Skeletal muscle tissue (tissue), 4 donors: ENCODE results near the gene SECTM1. TPM values are rescaled to one million over a fixed set of nuclear protein-coding genes. Genes with fewer than 3 reads are reported as not detected.

ENCODE experiments used
- H3K27ac ChIP-seq: one replicate; pipeline ENCODE4 v1.7.0; 2013; ENCODE audit warnings: mild to moderate bottlenecking, low read depth, low read length, inconsistent platforms
- H3K27me3 ChIP-seq, 3 donors: one replicate each; pipeline ENCODE4 v1.7.0; 2013; ENCODE audit warnings: low read length in 3 of 3; ENCODE audit not compliant: control insufficient read depth in 3 of 3, insufficient read depth in 3 of 3
- H3K36me3 ChIP-seq, 3 donors: one replicate each; pipeline ENCODE4 v1.7.0; 2013; ENCODE audit warnings: low read length in 3 of 3; ENCODE audit not compliant: control insufficient read depth in 3 of 3, insufficient read depth in 3 of 3
- H3K4me1 ChIP-seq, 3 donors: one replicate each; pipeline ENCODE4 v1.7.0; 2013; ENCODE audit warnings: low read length in 3 of 3, mild to moderate bottlenecking in 3 of 3; ENCODE audit not compliant: control insufficient read depth in 3 of 3, insufficient read depth in 3 of 3
- H3K4me3 ChIP-seq, 3 donors: one replicate each; pipeline ENCODE4 v1.7.0; 2013; ENCODE audit warnings: low read length in 3 of 3
- H3K9ac ChIP-seq, 3 donors: one replicate each; pipeline ENCODE4 v1.7.0; 2013; ENCODE audit warnings: low read length in 3 of 3, mild to moderate bottlenecking in 3 of 3, moderate library complexity in 2 of 3, low read depth in 1 of 3
- H3K9me3 ChIP-seq, 3 donors: one replicate each; pipeline ENCODE4 v1.7.0; 2013; ENCODE audit warnings: low read length in 3 of 3; ENCODE audit not compliant: control insufficient read depth in 3 of 3
- total RNA-seq: library from RNA; depleted of rRNA; stranded (reverse); fragments of >200 nt; gene quantifications from one replicate; pipeline ENCODE4 v1.2.3, GENCODE V29; 2014
- donor health status: Osteomylitis.

The SECTM1 gene
- total RNA-seq, 1 donor from 2014 or later: 13.0 TPM

- H3K4me1 ChIP-seq: peaks cover 7 to 20% (median 11%) of the 10 kb centered on the region in 3 donors
- no peak overlapping the region for H3K27ac ChIP-seq
- no peak overlapping the region for H3K4me3 ChIP-seq
- no peaks in the 10 kb centered on the region for H3K36me3 ChIP-seq
- H3K27me3 ChIP-seq: peaks cover 39 to 49% (median 40%) of the 10 kb centered on the region in 3 donors
- H3K9ac ChIP-seq: no peak overlapping the region
- H3K9me3 ChIP-seq: no peaks in the 10 kb centered on the region
These were observed 5.8 kb downstream of the SECTM1 start for GRCh38 chr17:82327757-82328140.

- Histone ChIP-seq H3K4me3 (no peak overlapping the region), H3K9me3 (no peaks in the 10 kb centered on the region), H3K4me1 (peaks cover 4 to 15% (median 7%) of the 10 kb centered on the region in 3 donors), H3K27ac (no peak overlapping the region), H3K27me3 (peaks cover 35 to 45% (median 35%) of the 10 kb centered on the region in 3 donors), H3K36me3 (no peaks in the 10 kb centered on the region), H3K9ac (no peak overlapping the region)
These were observed 6.3 kb downstream of the SECTM1 start for GRCh38 chr17:82327289-82327688.

- peaks cover 25 to 38% (median 27%) of the 10 kb centered on the region in 3 donors for H3K27me3 ChIP-seq
- H3K9me3 ChIP-seq: no peaks in the 10 kb centered on the region
- H3K4me1 ChIP-seq: peaks cover 5 to 10% (median 6%) of the 10 kb centered on the region in 3 donors
- no peak overlapping the region for H3K27ac ChIP-seq
- no peak overlapping the region for H3K4me3 ChIP-seq
- H3K9ac ChIP-seq: no peak overlapping the region
- H3K36me3 ChIP-seq: no peaks in the 10 kb centered on the region
These were observed 8.0 kb downstream of the SECTM1 start for GRCh38 chr17:82325286-82326180.

GRCh38 chr17:82324566-82325285 is 8.8 kb downstream of the SECTM1 start:
- H3K27ac ChIP-seq: no peak overlapping the region

DNA sequence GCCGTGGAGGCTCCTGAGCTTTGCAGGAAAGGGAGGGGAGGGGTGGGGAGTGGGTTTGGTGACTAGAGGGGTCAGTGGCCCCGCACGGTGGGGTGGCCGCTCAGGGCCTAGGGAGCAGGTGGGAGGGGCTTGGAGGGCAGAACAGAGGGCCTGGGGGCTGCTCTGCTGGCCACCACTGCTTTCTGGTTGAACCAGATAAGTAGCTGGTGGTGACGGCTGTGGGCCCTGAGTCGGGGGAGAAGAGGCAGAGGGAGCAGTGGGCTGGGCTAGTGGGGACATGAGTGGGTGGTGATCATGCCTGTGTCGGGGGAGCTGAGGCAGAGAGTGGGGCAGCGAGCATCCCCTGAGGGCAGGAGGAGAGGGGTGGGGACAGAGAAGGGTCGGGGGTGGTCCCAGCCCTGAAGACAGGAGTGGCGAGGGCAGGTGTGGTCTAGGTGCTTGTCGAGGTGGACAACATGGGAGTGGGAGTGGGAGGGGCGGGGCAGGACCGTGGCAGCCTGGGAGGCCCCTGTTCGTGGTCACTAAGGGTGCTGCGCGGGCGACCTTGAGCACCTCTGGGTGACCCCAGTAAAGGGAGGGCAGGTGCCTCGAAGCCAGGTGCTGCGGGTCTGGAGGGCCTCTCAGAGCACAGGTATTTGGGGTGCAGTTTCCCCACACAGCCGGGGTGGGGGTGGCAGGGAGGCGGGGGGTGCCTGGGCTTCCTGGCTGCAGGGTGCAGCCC is 9.9 kb downstream of the SECTM1 start:
- Histone ChIP-seq H3K27me3 (peaks cover 8 to 20% (median 10%) of the 10 kb centered on the region in 3 donors), H3K9ac (no peak overlapping the region), H3K27ac (no peak overlapping the region), H3K4me3 (no peak overlapping the region), H3K9me3 (no peaks in the 10 kb centered on the region), H3K4me1 (peaks cover 0 to 3% (median 2%) of the 10 kb centered on the region in 3 donors), H3K36me3 (no peaks in the 10 kb centered on the region)

More at GRCh38 chr17:82324566-82325285, 8.8 kb downstream of the SECTM1 start:
- Histone ChIP-seq H3K4me1 (peaks cover 0 to 3% (median 2%) of the 10 kb centered on the region in 3 donors), H3K4me3 (no peak overlapping the region), H3K9ac (no peak overlapping the region), H3K9me3 (no peaks in the 10 kb centered on the region), H3K27me3 (peaks cover 18 to 30% (median 19%) of the 10 kb centered on the region in 3 donors), H3K36me3 (no peaks in the 10 kb centered on the region)

GRCh38 chr17:82322526-82323453 is 10.8 kb downstream of the SECTM1 start:
- Histone ChIP-seq H3K36me3 (no peaks in the 10 kb centered on the region), H3K27me3 (peaks cover 0 to 12% (median 6%) of the 10 kb centered on the region in 3 donors), H3K9me3 (no peaks in the 10 kb centered on the region), H3K9ac (no peak overlapping the region), H3K27ac (no peak overlapping the region), H3K4me3 (no peak overlapping the region), H3K4me1 (peaks cover 0 to 3% (median 2%) of the 10 kb centered on the region in 3 donors)

DNA sequence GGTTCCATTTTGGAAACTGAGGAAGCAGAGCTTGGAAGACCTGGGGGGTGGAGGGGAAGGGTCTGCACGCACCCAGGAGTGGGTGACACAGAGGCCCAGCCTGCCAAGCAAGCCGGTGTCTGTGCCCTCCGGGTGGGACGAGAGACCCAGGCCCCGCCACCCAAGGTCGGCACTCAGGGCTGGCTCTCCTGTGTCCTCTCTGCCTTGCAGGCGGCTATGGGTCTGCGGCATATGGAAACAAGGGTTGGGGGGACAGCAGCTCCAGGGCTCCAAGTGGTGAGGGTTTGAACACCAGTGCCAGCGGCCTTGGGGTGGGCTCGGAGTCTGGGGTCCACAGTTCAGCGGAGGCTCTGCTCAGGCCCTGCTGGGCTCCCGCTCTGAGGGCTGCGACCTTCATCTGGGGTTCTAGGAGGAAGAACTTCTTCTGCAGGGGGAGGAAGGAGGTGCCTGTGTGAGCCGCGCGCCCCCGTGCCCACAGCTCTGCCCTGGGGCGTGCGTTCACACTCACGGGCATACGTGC is 11.6 kb downstream of the SECTM1 start:
- Histone ChIP-seq H3K4me3 (no peak overlapping the region), H3K9me3 (no peaks in the 10 kb centered on the region), H3K4me1 (peaks cover 0 to 3% (median 2%) of the 10 kb centered on the region in 3 donors), H3K36me3 (no peaks in the 10 kb centered on the region), H3K9ac (no peak overlapping the region), H3K27me3 (peaks cover 3 to 8% (median 6%) of the 10 kb centered on the region in 3 donors), H3K27ac (no peak overlapping the region)

- Histone ChIP-seq H3K9me3 (no peaks in the 10 kb centered on the region), H3K27me3 (peaks cover 6 to 11% (median 10%) of the 10 kb centered on the region in 3 donors), H3K4me1 (peaks cover 0 to 3% (median 2%) of the 10 kb centered on the region in 3 donors), H3K36me3 (no peaks in the 10 kb centered on the region), H3K4me3 (no peak overlapping the region), H3K9ac (no peak overlapping the region), H3K27ac (no peak overlapping the region)
These were observed 12.3 kb downstream of the SECTM1 start for GRCh38 chr17:82320956-82321927.
